ENCODE measurements around the gene MPPED1. TPM values are rescaled to one million over a fixed set of nuclear protein-coding genes. Genes with fewer than 3 reads are reported as not detected.

Gene MPPED1
- total and polyA plus RNA-seq, 2 donors (not counting 1 experiment from before 2014, with no cell fraction given) = 0.13 TPM; not detected in 1

DNA sequence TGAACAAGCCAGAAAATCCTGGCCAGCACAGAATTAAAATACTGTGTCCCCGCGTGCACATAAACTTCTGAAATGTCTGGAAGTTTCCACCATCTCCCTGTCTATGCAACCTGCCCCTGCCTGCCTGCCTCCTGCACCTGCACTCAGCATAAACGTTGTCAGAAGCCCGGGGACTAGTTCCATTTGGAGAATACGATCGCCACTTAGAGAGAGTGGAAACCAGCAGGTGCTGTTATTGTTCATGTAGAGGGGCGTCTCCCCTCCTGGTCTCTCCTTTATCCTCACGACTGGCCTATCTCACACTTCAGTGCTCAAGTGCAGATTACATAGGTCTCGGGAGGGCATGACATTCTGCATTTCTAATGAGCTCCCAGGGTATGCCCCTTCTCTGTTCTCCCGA lies 35.6 kb downstream of the MPPED1 start:
- 92% methylated on average over 2 of the region's 10 CpGs for WGBS (ENCODE audit: insufficient coverage)
- H3K4me3 Mint-ChIP-seq = no peak overlapping the region
- peaks cover 11% of the 10 kb centered on the region for H3K4me1 Mint-ChIP-seq
- CTCF ChIA-PET = no interaction called here
- H3K9me3 Mint-ChIP-seq (ENCODE audit: insufficient read depth) = peaks cover 1% of the 10 kb centered on the region
- Histone ChIP-seq H3K27me3 (replicated peaks in 1 of 4; ENCODE audit: control extremely low read depth in 1 of 4, control insufficient read depth in 3 of 4, insufficient read depth in 4 of 4, low read length in 3 of 4) (no peaks in the 10 kb centered on the region), H2AFZ (ENCODE audit: insufficient read depth, low read depth, low read length, poor library complexity, severe bottlenecking) (no peak overlapping the region), H3K36me3 (replicated peaks in 1 of 2; ENCODE audit: control extremely low read depth in 1 of 2, control insufficient read depth in 1 of 2, extremely low read depth in 1 of 2, insufficient read depth in 2 of 2, low read length in 1 of 2) (no peaks in the 10 kb centered on the region), H3K79me2 (ENCODE audit: control insufficient read depth, insufficient read depth, low read length) (no peaks in the 10 kb centered on the region), H3K4me2 (replicated peaks; ENCODE audit: low read depth, low read length, poor library complexity, severe bottlenecking) (no peak overlapping the region), H3K27ac (ENCODE audit: low read length in 2 of 2) (no peak overlapping the region), H3K9ac (ENCODE audit: low read length) (no peak overlapping the region), H3K4me3 (ENCODE audit: control extremely low read depth in 1 of 5, extremely low read depth in 1 of 5, insufficient read depth in 1 of 5, low read depth in 2 of 5, low read length in 4 of 5) (no peak overlapping the region), H3K9me3 (ENCODE audit: control extremely low read depth in 1 of 3, control insufficient read depth in 2 of 3, insufficient read depth in 1 of 3, low read length in 2 of 3) (peaks cover 0 to 7% (median 0%) of the 10 kb centered on the region in 3 donors), H4K20me1 (ENCODE audit: control insufficient read depth, insufficient read depth, low read length, poor library complexity, severe bottlenecking) (no peaks in the 10 kb centered on the region), H3K4me1 (ENCODE audit: control insufficient read depth in 2 of 2, insufficient read depth in 2 of 2, low read length in 2 of 2) (peaks cover 0 to 4% of the 10 kb centered on the region in 2 donors)
- no peak for TF ChIP-seq CTCF (IDR thresholded peaks at IDR 0.05)
- no peak for TF ChIP-seq EZH2 (IDR thresholded peaks at IDR 0.05; ENCODE audit: borderline replicate concordance, insufficient read depth, low read depth, low read length, poor library complexity, severe bottlenecking)
- no peak for ATAC-seq (ENCODE audit: low read depth)
- H3K27me3 Mint-ChIP-seq = peaks cover 23% of the 10 kb centered on the region
- no peak overlapping the region for H3K27ac Mint-ChIP-seq
- DNase-seq = no peak
- POLR2A ChIA-PET = no interaction called here
- intact Hi-C loops (cut with micrococcal nuclease) = no loop called here

- WGBS (ENCODE audit: insufficient coverage) = 31% methylated on average over 3 of the region's 3 CpGs
- Histone ChIP-seq H3K4me1 (ENCODE audit: control insufficient read depth in 2 of 2, insufficient read depth in 2 of 2, low read length in 2 of 2) (peaks cover 0 to 4% of the 10 kb centered on the region in 2 donors), H3K9me3 (ENCODE audit: control extremely low read depth in 1 of 3, control insufficient read depth in 2 of 3, insufficient read depth in 1 of 3, low read length in 2 of 3) (peaks cover 0 to 7% (median 0%) of the 10 kb centered on the region in 3 donors), H3K4me2 (replicated peaks; ENCODE audit: low read depth, low read length, poor library complexity, severe bottlenecking) (no peak overlapping the region), H3K27me3 (replicated peaks in 1 of 4; ENCODE audit: control extremely low read depth in 1 of 4, control insufficient read depth in 3 of 4, insufficient read depth in 4 of 4, low read length in 3 of 4) (no peaks in the 10 kb centered on the region), H3K79me2 (ENCODE audit: control insufficient read depth, insufficient read depth, low read length) (no peaks in the 10 kb centered on the region), H3K36me3 (replicated peaks in 1 of 2; ENCODE audit: control extremely low read depth in 1 of 2, control insufficient read depth in 1 of 2, extremely low read depth in 1 of 2, insufficient read depth in 2 of 2, low read length in 1 of 2) (no peaks in the 10 kb centered on the region), H3K9ac (ENCODE audit: low read length) (no peak overlapping the region), H4K20me1 (ENCODE audit: control insufficient read depth, insufficient read depth, low read length, poor library complexity, severe bottlenecking) (no peaks in the 10 kb centered on the region), H3K27ac (ENCODE audit: low read length in 2 of 2) (no peak overlapping the region), H2AFZ (ENCODE audit: insufficient read depth, low read depth, low read length, poor library complexity, severe bottlenecking) (no peak overlapping the region), H3K4me3 (ENCODE audit: control extremely low read depth in 1 of 5, extremely low read depth in 1 of 5, insufficient read depth in 1 of 5, low read depth in 2 of 5, low read length in 4 of 5) (no peak overlapping the region)
- Mint-ChIP-seq H3K4me1 (peaks cover 11% of the 10 kb centered on the region), H3K27me3 (peaks cover 19% of the 10 kb centered on the region), H3K27ac (no peak overlapping the region), H3K4me3 (no peak overlapping the region), H3K9me3 (ENCODE audit: insufficient read depth) (peaks cover 1% of the 10 kb centered on the region)
- CTCF ChIA-PET = no interaction called here
- ATAC-seq (ENCODE audit: low read depth) = no peak
- POLR2A ChIA-PET = no interaction called here
- intact Hi-C loops (cut with micrococcal nuclease) = no loop called here
- TF ChIP-seq CTCF (IDR thresholded peaks at IDR 0.05) = no peak
- no peak for DNase-seq
Observed at GRCh38 chr22:43448048-43448447, 36.2 kb downstream of the MPPED1 start.

Data from B cell (primary cell).